Measurements from ENCODE around the gene PRKCZ.

GRCh38 chr1:2181271-2181670, 131.1 kb downstream of the PRKCZ start:
- no peak for TF ChIP-seq CTCF (IDR thresholded peaks at IDR 0.05)
- no peak for TF ChIP-seq POLR2A (IDR thresholded peaks at IDR 0.05)
